Natural killer cell (primary cell): ENCODE data around the gene SEMA3B. TPM values are rescaled to one million over a fixed set of nuclear protein-coding genes. Genes with fewer than 3 reads are reported as not detected.
"Not testable (repeated sequence)": the region's sequence is repeated elsewhere in the genome, so short reads cannot be mapped to it uniquely, and the experiment has no call there.

Experiments used
- ATAC-seq, 3 donors: fragments of 150-1000 bp in 2 of 3; fragments of 200-7000 bp in 1 of 3; cut with Tn5 transposase; 1 replicate in 1 of 3; 2 replicates in 2 of 3; pipeline ENCODE4 v1.10.0; 2021; ENCODE audit warnings: mild to moderate bottlenecking in 2 of 3, moderate library complexity in 2 of 3
- DNase-seq, 2 donors: peaks; one replicate each; pipeline versions ENCODE4 v3.0.0 to v3.0.0-alpha.2; 2013 to 2021; ENCODE audit warnings: mixed read lengths in 1 of 2
- H3K27ac ChIP-seq: one replicate; pipeline ENCODE4 v1.5.1; 2013; ENCODE audit warnings: mild to moderate bottlenecking, low read length
- H3K27me3 ChIP-seq: one replicate; pipeline ENCODE4 v1.6.1; 2013; ENCODE audit warnings: low read length; ENCODE audit not compliant: control insufficient read depth, insufficient read depth
- H3K36me3 ChIP-seq: one replicate; pipeline ENCODE4 v1.6.1; 2013; ENCODE audit warnings: low read length; ENCODE audit not compliant: control insufficient read depth, insufficient read depth
- H3K4me1 ChIP-seq: one replicate; pipeline ENCODE4 v1.6.1; 2013; ENCODE audit warnings: low read length; ENCODE audit not compliant: control insufficient read depth, insufficient read depth
- H3K4me3 ChIP-seq: one replicate; pipeline ENCODE4 v1.5.1; 2013; ENCODE audit warnings: low read length
- H3K9me3 ChIP-seq: one replicate; pipeline ENCODE4 v1.6.1; 2013; ENCODE audit warnings: low read length; ENCODE audit not compliant: control insufficient read depth, insufficient read depth
- H3K27ac Mint-ChIP-seq, 2 donors: one replicate each; pipeline ENCODE4 v1.8.0; 2022; ENCODE audit warnings: mild to moderate bottlenecking in 2 of 2, mixed read lengths in 2 of 2, moderate library complexity in 1 of 2
- H3K27me3 Mint-ChIP-seq, 2 donors: one replicate each; pipeline ENCODE4 v1.8.0; 2022; ENCODE audit warnings: low read depth in 2 of 2, mixed read lengths in 2 of 2
- H3K36me3 Mint-ChIP-seq: one replicate; pipeline ENCODE4 v1.8.0; 2022; ENCODE audit warnings: mixed read lengths
- H3K4me1 Mint-ChIP-seq, 2 donors: one replicate each; pipeline ENCODE4 v1.8.0; 2022; ENCODE audit warnings: mixed read lengths in 2 of 2
- H3K4me3 Mint-ChIP-seq: one replicate; pipeline ENCODE4 v1.8.0; 2022; ENCODE audit warnings: mild to moderate bottlenecking, moderate library complexity, mixed read lengths
- H3K9me3 Mint-ChIP-seq, 2 donors: one replicate each; pipeline ENCODE4 v1.8.0; 2022; ENCODE audit warnings: mixed read lengths in 2 of 2
- WGBS: methylation state at CpG from one replicate; pipeline ENCODE4 v1.1.7; 2013; ENCODE audit warnings: missing lambda C conversion rate; ENCODE audit not compliant: insufficient coverage; 5-methylcytosine and 5-hydroxymethylcytosine counted together
- intact Hi-C: fragments of 100-400 bp; cut with micrococcal nuclease; formaldehyde crosslinking; loops from one replicate; pipeline ENCODE4 v1.14.2; 2022
- total RNA-seq, 4 donors: library from RNA; stranded (reverse); fragments of 120-200 nt in 1 of 4; gene quantifications; one replicate each; pipeline versions ENCODE4 v1.2.3 to v1.2.4, GENCODE V29; 2013 to 2022
- TF ChIP-seq, protein P1 (sequence below): fragments of 200-600 bp; IDR thresholded peaks from one replicate; pipeline ENCODE4 v1.8.0; 2022; ENCODE audit warnings: antibody characterized with exemption

Gene SEMA3B
- total RNA-seq, 3 donors from 2014 or later (not counting 1 experiment from before 2014, with no cell fraction given), result 0.97 to 2.0 (median 0.99) TPM

DNA sequence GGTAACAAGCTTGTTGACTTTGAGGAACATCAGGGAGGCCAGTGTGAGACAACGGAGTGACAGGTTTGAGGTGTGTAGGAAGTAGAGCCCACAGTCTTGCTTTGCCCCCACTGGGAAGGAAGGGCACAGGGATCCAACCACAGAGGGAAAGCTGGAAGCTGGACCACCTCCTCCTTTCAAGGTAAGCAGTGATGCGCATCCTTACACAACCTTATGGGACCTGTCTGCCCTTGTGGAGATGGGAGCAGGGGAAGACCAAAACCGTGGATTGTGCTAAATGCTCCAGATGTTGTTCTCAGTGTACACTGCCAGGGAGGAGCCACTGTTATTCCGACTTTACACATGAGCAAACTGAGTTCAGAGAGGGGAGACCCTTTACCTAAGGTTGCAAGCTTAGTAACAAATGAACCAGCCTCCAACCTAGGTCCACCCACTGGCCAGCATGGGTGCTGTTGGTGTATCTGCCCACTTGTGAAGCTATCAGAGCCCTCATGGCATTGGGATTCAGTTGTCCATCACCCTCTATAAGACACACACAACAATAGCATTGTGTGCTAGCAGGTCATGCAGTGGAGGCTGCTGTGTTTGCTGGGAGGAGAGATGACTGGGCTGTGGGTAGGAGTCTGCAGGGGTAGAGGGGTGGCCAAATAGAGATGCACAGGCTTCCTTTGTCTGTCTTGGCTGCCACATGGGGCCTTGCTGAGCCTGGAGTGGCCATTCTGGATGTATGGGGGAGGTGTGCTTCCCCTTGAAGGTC lies 9.4 kb downstream of the SEMA3B start:
- DNase-seq (no peak), ATAC-seq (no peak)
- intact Hi-C loops, result no loop called here
- Histone ChIP-seq H3K27ac (no peak overlapping the region), H3K36me3 (no peaks in the 10 kb centered on the region), H3K27me3 (peaks cover 35% of the 10 kb centered on the region), H3K4me3 (no peak overlapping the region), H3K9me3 (no peaks in the 10 kb centered on the region), H3K4me1 (peaks cover 27% of the 10 kb centered on the region)
- H3K9me3 Mint-ChIP-seq, result no peaks in the 10 kb centered on the region
- H3K27me3 Mint-ChIP-seq, result peaks cover 7 to 27% of the 10 kb centered on the region in 2 donors
- H3K36me3 Mint-ChIP-seq, result no peaks in the 10 kb centered on the region
- 86% methylated on average over 4 of the region's 4 CpGs for WGBS
- peaks cover 5 to 20% of the 10 kb centered on the region in 2 donors for H3K4me1 Mint-ChIP-seq
- TF ChIP-seq, protein P1, sequence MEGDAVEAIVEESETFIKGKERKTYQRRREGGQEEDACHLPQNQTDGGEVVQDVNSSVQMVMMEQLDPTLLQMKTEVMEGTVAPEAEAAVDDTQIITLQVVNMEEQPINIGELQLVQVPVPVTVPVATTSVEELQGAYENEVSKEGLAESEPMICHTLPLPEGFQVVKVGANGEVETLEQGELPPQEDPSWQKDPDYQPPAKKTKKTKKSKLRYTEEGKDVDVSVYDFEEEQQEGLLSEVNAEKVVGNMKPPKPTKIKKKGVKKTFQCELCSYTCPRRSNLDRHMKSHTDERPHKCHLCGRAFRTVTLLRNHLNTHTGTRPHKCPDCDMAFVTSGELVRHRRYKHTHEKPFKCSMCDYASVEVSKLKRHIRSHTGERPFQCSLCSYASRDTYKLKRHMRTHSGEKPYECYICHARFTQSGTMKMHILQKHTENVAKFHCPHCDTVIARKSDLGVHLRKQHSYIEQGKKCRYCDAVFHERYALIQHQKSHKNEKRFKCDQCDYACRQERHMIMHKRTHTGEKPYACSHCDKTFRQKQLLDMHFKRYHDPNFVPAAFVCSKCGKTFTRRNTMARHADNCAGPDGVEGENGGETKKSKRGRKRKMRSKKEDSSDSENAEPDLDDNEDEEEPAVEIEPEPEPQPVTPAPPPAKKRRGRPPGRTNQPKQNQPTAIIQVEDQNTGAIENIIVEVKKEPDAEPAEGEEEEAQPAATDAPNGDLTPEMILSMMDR, result no peak
- H3K27ac Mint-ChIP-seq, result no peak overlapping the region
- no peak overlapping the region for H3K4me3 Mint-ChIP-seq

DNA sequence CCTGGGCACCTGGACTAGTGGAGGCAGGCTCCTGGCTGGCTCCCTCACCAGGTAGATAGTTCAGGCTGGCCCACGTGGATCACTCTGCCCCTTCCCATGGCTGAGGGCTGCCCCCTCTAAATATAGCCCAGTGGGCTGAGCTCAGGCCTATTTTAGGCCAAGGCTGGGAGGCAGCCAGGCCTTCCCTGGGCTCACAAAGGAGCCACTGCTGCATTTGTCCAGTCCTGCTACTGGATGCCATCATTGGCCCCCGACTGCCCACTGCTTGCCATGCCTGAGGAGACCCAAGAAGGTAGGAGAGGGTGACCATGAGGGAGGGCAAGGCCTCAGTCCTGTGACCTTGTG lies 9.9 kb downstream of the SEMA3B start, which contains the start of gene LSMEM2:
Gene LSMEM2, plus strand, starts transcription at position 208 of the 345 bp plus-strand sequence. Its CDS starts 27 bp downstream, at position 235.
- Histone ChIP-seq H3K27me3 (peaks cover 29% of the 10 kb centered on the region), H3K4me1 (peaks cover 22% of the 10 kb centered on the region), H3K4me3 (no peak within 1 kb of the TSS), H3K36me3 (no peaks in the 10 kb centered on the region), H3K9me3 (no peaks in the 10 kb centered on the region), H3K27ac (no peak within 1 kb of the TSS)
- no peak within 1 kb of the TSS for H3K27ac Mint-ChIP-seq
- intact Hi-C loops, result no loop called here
- H3K4me3 Mint-ChIP-seq, result no peak within 1 kb of the TSS
- 78% methylated on average over 2 of the region's 2 CpGs for WGBS
- ATAC-seq (no peak), DNase-seq (no peak)
- no peaks in the 10 kb centered on the region for H3K9me3 Mint-ChIP-seq
- TF ChIP-seq, protein P1, result no peak
- no peaks in the 10 kb centered on the region for H3K36me3 Mint-ChIP-seq
- H3K27me3 Mint-ChIP-seq, result peaks cover 7 to 26% of the 10 kb centered on the region in 2 donors
- peaks cover 5 to 20% of the 10 kb centered on the region in 2 donors for H3K4me1 Mint-ChIP-seq

DNA sequence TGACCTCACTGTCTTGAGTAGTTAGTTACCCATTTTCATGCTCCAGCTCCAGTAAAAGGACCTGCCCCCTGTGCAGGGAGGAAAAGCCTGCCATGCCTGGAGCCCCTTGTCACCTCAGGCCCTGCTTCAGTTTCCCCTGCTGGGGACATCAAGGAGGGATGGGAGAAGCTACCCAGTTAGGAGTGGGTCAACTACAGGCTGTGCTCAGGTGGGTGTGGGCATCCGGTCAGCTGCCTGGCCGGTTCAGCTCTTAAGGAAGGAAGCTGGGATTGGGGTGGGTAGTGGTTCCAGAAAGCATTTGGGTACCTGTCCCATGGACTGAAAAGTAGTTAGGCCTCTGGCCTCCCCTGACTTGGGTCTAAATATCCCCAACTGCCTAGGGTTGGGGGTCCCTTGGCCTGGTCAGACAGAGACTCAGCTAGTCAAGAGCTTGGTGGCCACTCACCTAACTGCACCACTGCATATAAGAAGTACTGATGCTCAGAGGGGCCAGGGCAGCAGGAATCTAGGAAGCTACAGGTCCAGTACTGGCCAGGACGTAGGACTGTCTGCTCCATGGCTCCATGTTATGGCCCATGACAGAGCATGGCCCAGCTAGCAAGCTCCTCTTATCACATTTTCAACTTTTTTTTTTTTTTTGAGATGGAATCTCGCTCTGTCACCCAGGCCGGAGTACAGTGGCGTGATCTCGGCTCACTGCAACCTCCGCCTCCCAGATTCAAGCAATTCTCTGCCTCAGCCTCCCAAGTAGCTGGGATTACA lies 10.5 kb downstream of the SEMA3B start:
- H3K9me3 Mint-ChIP-seq, result no peaks in the 10 kb centered on the region
- ATAC-seq (no peak), DNase-seq (no peak)
- WGBS, result 91% methylated on average over 7 of the region's 8 CpGs
- Histone ChIP-seq H3K27me3 (peaks cover 24% of the 10 kb centered on the region), H3K27ac (no peak overlapping the region), H3K4me1 (peaks cover 17% of the 10 kb centered on the region), H3K4me3 (no peak overlapping the region), H3K36me3 (no peaks in the 10 kb centered on the region), H3K9me3 (no peaks in the 10 kb centered on the region)
- H3K27me3 Mint-ChIP-seq, result peaks cover 3 to 22% of the 10 kb centered on the region in 2 donors
- H3K4me3 Mint-ChIP-seq, result no peak overlapping the region
- H3K27ac Mint-ChIP-seq, result no peak overlapping the region
- intact Hi-C loops, result no loop called here
- peaks cover 2 to 15% of the 10 kb centered on the region in 2 donors for H3K4me1 Mint-ChIP-seq
- H3K36me3 Mint-ChIP-seq, result no peaks in the 10 kb centered on the region
- TF ChIP-seq, protein P1, result no peak

DNA sequence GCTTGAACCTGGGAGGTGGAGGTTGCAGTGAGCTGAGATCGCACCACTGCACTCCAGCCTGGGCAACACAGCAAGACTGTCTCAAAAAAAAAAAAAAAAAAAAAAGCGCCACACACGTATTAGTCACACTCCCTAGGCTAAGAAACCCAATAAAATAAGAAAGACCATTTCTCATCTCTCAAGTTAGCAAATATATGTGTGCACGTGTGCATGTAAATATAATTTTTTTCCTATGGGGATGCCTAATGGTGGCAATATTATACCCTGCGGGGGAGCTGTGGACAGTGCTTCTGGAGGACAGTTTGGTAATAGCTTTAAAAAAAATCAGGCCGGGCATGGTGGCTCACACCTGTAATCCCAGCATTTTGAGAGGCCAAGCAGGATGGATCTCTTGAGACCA lies 15.2 kb downstream of the SEMA3B start:
- H3K9me3 ChIP-seq, H3K36me3 Mint-ChIP-seq, H3K4me1 ChIP-seq, H3K27ac ChIP-seq, H3K4me1 Mint-ChIP-seq, ATAC-seq, H3K27me3 Mint-ChIP-seq, H3K9me3 Mint-ChIP-seq, H3K27ac Mint-ChIP-seq, H3K27me3 ChIP-seq, intact Hi-C loops, H3K4me3 Mint-ChIP-seq, DNase-seq, H3K4me3 ChIP-seq: not testable (repeated sequence)
- 100% methylated on average over 4 of the region's 6 CpGs for WGBS
- H3K36me3 ChIP-seq, result peaks cover 17% of the 10 kb centered on the region
